SU-DHL-6 (cell line): ENCODE results near the gene FOXR1.
"Not testable (repeated sequence)": the region's sequence is repeated elsewhere in the genome, so short reads cannot be mapped to it uniquely, and the experiment has no call there.

Experiments used
- H2AFZ ChIP-seq: fragments of 200-600 bp; sonication (generic); 2 replicates; pipeline ENCODE4 v1.6.1; 2014; ENCODE audit warnings: low read depth, mild to moderate bottlenecking, moderate library complexity, mixed read lengths, antibody characterized with exemption, low read length; ENCODE audit not compliant: severe bottlenecking
- H3F3A ChIP-seq: fragments of 200-600 bp; shearing (Covaris generic); 2 replicates; pipeline ENCODE4 v1.6.0; 2016; ENCODE audit warnings: antibody characterized with exemption, mild to moderate bottlenecking; ENCODE audit not compliant: insufficient read depth
- H3K27ac ChIP-seq: fragments of 200-600 bp; sonication (generic); 2 replicates; pipeline ENCODE4 v1.5.1; 2016; ENCODE audit warnings: low read depth, mild to moderate bottlenecking, low read length, moderate library complexity, mixed read lengths
- H3K27me3 ChIP-seq: fragments of 200-600 bp; sonication (generic), shearing (Covaris generic); 2 replicates; pipeline ENCODE4 v1.6.0; 2014; ENCODE audit warnings: mild to moderate bottlenecking, low read length
- H3K36me3 ChIP-seq: fragments of 200-600 bp; sonication (generic); 2 replicates; pipeline ENCODE4 v1.6.1; 2014; ENCODE audit warnings: mild to moderate bottlenecking, low read length, mixed read lengths
- H3K4me2 ChIP-seq: fragments of 300-600, 200-600 bp; shearing (Covaris generic), sonication (generic); 2 replicates; pipeline ENCODE4 v1.6.0; 2014; ENCODE audit warnings: low read length, low read depth, mild to moderate bottlenecking; ENCODE audit not compliant: poor library complexity, severe bottlenecking
- H3K4me3 ChIP-seq: fragments of 200-600 bp; sonication (generic); 2 replicates; pipeline ENCODE4 v1.5.1; 2014; ENCODE audit warnings: antibody characterized with exemption, low read length, mild to moderate bottlenecking, mixed read lengths; ENCODE audit not compliant: insufficient read depth, poor library complexity, severe bottlenecking
- H3K79me2 ChIP-seq: fragments of 200-600 bp; sonication (generic); 2 replicates; pipeline ENCODE4 v1.6.1; 2014; ENCODE audit warnings: mild to moderate bottlenecking, low read length, moderate library complexity; ENCODE audit not compliant: insufficient read depth
- H3K9ac ChIP-seq: fragments of 200-600 bp; sonication (generic); 2 replicates; pipeline ENCODE4 v1.7.0; 2014; ENCODE audit warnings: mild to moderate bottlenecking, low read length
- H3K9me2 ChIP-seq: fragments of 200-600 bp; sonication (generic); replicated peaks from 2 replicates; pipeline ENCODE4 v1.6.1; 2014; ENCODE audit warnings: low read length; ENCODE audit not compliant: insufficient read depth
- H3K9me3 ChIP-seq: fragments of 200-600 bp; sonication (generic); 2 replicates; pipeline ENCODE4 v1.6.1; 2014; ENCODE audit warnings: low read length, mixed read lengths; ENCODE audit not compliant: insufficient read depth
- H4K20me1 ChIP-seq: fragments of 200-600 bp; sonication (generic); 2 replicates; pipeline ENCODE4 v1.6.1; 2014; ENCODE audit warnings: low read depth, mild to moderate bottlenecking, antibody characterized with exemption, low read length, moderate library complexity, mixed read lengths
- CTCF ChIP-seq: fragments of 200-600 bp; sonication (generic); IDR thresholded peaks from one replicate; pipeline ENCODE4 v1.5.1; 2017; ENCODE audit warnings: antibody characterized with exemption, mild to moderate bottlenecking, low read length, moderate library complexity; ENCODE audit not compliant: insufficient read depth, poor library complexity, severe bottlenecking
- EZH2phosphoT487 ChIP-seq: fragments of 200-600 bp; sonication (generic), shearing (Covaris generic); conservative IDR thresholded peaks from 2 replicates; pipeline ENCODE4 v1.6.1; 2018; ENCODE audit warnings: mild to moderate bottlenecking, antibody characterized with exemption, low read length, moderate library complexity, mixed read lengths

FOXR1 gene

GRCh38 chr11:119016216-119017009, 44.9 kb downstream of the FOXR1 start:
- H3K9me2 ChIP-seq: no peaks in the 10 kb centered on the region
- H3K36me3 ChIP-seq: peaks cover 25% of the 10 kb centered on the region
- peaks cover 56% of the 10 kb centered on the region for H3K79me2 ChIP-seq
- peak overlapping the region; percentile 92 for H3K4me3 ChIP-seq
- peak overlapping the region; percentile 68 for H3K4me2 ChIP-seq
- no peak for TF ChIP-seq CTCF
- peaks cover 60% of the 10 kb centered on the region for H3F3A ChIP-seq
- no peak overlapping the region for H2AFZ ChIP-seq
- H4K20me1 ChIP-seq: peaks cover 4% of the 10 kb centered on the region; the same call in 1 of the 2 replicates
- no peaks in the 10 kb centered on the region for H3K9me3 ChIP-seq
- H3K27me3 ChIP-seq: no peaks in the 10 kb centered on the region
- H3K9ac ChIP-seq: peak overlapping the region; percentile 96
- peak overlapping the region; percentile 96 for H3K27ac ChIP-seq

GRCh38 chr11:119017377-119017776, 45.8 kb downstream of the FOXR1 start:
- peak overlapping the region; percentile 96 for H3K27ac ChIP-seq
- peaks cover 25% of the 10 kb centered on the region for H3K36me3 ChIP-seq
- peaks cover 56% of the 10 kb centered on the region for H3K79me2 ChIP-seq

GRCh38 chr11:119018074-119018938, 46.7 kb downstream of the FOXR1 start, which contains the start of the genes RPS25 and TRAPPC4:
Gene RPS25, minus strand, starts transcription at chr11:119018343. Its CDS starts 59 bp downstream, at chr11:119018284.
Gene TRAPPC4, plus strand, starts transcription at chr11:119018766. Its CDS starts 30 bp downstream, at chr11:119018796.
- no peaks in the 10 kb centered on the region for H3K9me3 ChIP-seq
- peaks cover 53% of the 10 kb centered on the region for H3F3A ChIP-seq
- peak within 1 kb of the TSS; percentile 68 for H3K4me2 ChIP-seq
- H3K27me3 ChIP-seq: no peaks in the 10 kb centered on the region
- peaks cover 4% of the 10 kb centered on the region; the same call in 1 of the 2 replicates for H4K20me1 ChIP-seq
- peaks cover 25% of the 10 kb centered on the region for H3K36me3 ChIP-seq
- peak within 1 kb of the TSS; percentile 96 for H3K9ac ChIP-seq
- H2AFZ ChIP-seq: peak within 1 kb of the TSS; percentile 82
- H3K27ac ChIP-seq: peak within 1 kb of the TSS; percentile 96
- H3K79me2 ChIP-seq: peaks cover 56% of the 10 kb centered on the region
- no peak for TF ChIP-seq EZH2phosphoT487
- TF ChIP-seq CTCF: no peak
- peak within 1 kb of the TSS; percentile 92 for H3K4me3 ChIP-seq
- H3K9me2 ChIP-seq: no peaks in the 10 kb centered on the region

More at GRCh38 chr11:119017377-119017776, 45.8 kb downstream of the FOXR1 start:
- H3K9ac ChIP-seq: peak overlapping the region; percentile 96
- not testable (repeated sequence) for H3K9me3 ChIP-seq, H4K20me1 ChIP-seq, H2AFZ ChIP-seq, H3K9me2 ChIP-seq, H3K27me3 ChIP-seq
- peaks cover 58% of the 10 kb centered on the region for H3F3A ChIP-seq
- H3K4me3 ChIP-seq: peak overlapping the region; percentile 92
- peak overlapping the region; percentile 68 for H3K4me2 ChIP-seq
